Testis (tissue), 3 donors: ENCODE measurements around the gene GJB3. TPM values are rescaled to one million over a fixed set of nuclear protein-coding genes. Genes with fewer than 3 reads are reported as not detected.

Experiments
- DNase-seq: peaks from one replicate; pipeline ENCODE4 v3.0.0-alpha.2; 2019
- H3K27ac ChIP-seq, 2 donors: fragments of 200-600 bp; sonication (generic); one replicate each; pipeline ENCODE4 v1.5.1; 2019
- H3K27me3 ChIP-seq: fragments of 200-600 bp; sonication (generic); one replicate; pipeline ENCODE4 v1.5.1; 2019
- H3K36me3 ChIP-seq: fragments of 200-600 bp; sonication (generic); one replicate; pipeline ENCODE4 v1.5.1; 2017; ENCODE audit warnings: low read depth; ENCODE audit errors: missing control alignments
- H3K4me1 ChIP-seq: fragments of 200-600 bp; sonication (generic); one replicate; pipeline ENCODE4 v1.5.1; 2019
- H3K4me3 ChIP-seq, 2 donors: fragments of 200-600 bp; sonication (generic); one replicate each; pipeline ENCODE4 v1.5.1; 2017 to 2019
- H3K9me3 ChIP-seq: fragments of 200-600 bp; sonication (generic); one replicate; pipeline ENCODE4 v1.5.1; 2017
- POLR2A ChIP-seq: fragments of 450-650 bp; IDR thresholded peaks from one replicate; pipeline ENCODE4 v1.6.1; 2017; ENCODE audit warnings: antibody characterized with exemption, mild to moderate bottlenecking, moderate library complexity
- WGBS, 2 donors: methylation state at CpG; one replicate each; pipeline ENCODE4 v1.1.5; 2018; 5-methylcytosine and 5-hydroxymethylcytosine counted together
- intact Hi-C: fragments of 100-400 bp; cut with DNase I; formaldehyde crosslinking; loops from one replicate; pipeline ENCODE4 v1.15.1; 2023; ENCODE audit warnings: low total_unique reads
- polyA plus RNA-seq: library from polyadenylated mRNA; stranded (reverse); fragments of 350-450 nt; fragmentation: Illumina TruSeq; extraction: RNeasy Lipid Tissue Mini Kit (QIAGEN cat#74804); gene quantifications from one replicate; pipeline ENCODE4 v1.2.3, GENCODE V29; 2014; ENCODE audit warnings: low read depth, low replicate concordance; ENCODE audit not compliant: insufficient read depth
- total RNA-seq, 2 donors: library from RNA; depleted of rRNA; stranded (reverse); fragments of >200 nt; gene quantifications; one replicate each; pipeline ENCODE4 v1.2.3, GENCODE V29; 2016
- TF ChIP-seq, protein P1 (sequence below), 3 experiments: fragments of 450-650 bp in 2 of 3; fragments of 200-600 bp in 1 of 3; sonication (generic) in 1 of 3; IDR thresholded peaks; one replicate each; pipeline ENCODE4 v1.5.1; 2016 to 2019; ENCODE audit warnings: antibody characterized with exemption in 3 of 3, mild to moderate bottlenecking in 2 of 3, moderate library complexity in 1 of 3

Gene GJB3
- total and polyA plus RNA-seq, 3 donors from 2014 or later: 0.40 to 0.55 (median 0.50) TPM

- intact Hi-C loops: loop anchor here (5.0 kb wide), 1 partner anchor 61 kb away; no protein-coding TSS in a partner anchor
- Histone ChIP-seq H3K4me3 (no peak overlapping the region), H3K9me3 (no peaks in the 10 kb centered on the region), H3K4me1 (peaks cover 9% of the 10 kb centered on the region), H3K27me3 (no peaks in the 10 kb centered on the region), H3K27ac (peak overlapping the region in 1 of 2 donors; percentile 10), H3K36me3 (no peaks in the 10 kb centered on the region)
- 68 to 80% methylated on average over 1 to 6 of the region's 6 CpGs for WGBS, 2 donors
- DNase-seq: no peak
- no peak for TF ChIP-seq POLR2A
- TF ChIP-seq, protein P1, sequence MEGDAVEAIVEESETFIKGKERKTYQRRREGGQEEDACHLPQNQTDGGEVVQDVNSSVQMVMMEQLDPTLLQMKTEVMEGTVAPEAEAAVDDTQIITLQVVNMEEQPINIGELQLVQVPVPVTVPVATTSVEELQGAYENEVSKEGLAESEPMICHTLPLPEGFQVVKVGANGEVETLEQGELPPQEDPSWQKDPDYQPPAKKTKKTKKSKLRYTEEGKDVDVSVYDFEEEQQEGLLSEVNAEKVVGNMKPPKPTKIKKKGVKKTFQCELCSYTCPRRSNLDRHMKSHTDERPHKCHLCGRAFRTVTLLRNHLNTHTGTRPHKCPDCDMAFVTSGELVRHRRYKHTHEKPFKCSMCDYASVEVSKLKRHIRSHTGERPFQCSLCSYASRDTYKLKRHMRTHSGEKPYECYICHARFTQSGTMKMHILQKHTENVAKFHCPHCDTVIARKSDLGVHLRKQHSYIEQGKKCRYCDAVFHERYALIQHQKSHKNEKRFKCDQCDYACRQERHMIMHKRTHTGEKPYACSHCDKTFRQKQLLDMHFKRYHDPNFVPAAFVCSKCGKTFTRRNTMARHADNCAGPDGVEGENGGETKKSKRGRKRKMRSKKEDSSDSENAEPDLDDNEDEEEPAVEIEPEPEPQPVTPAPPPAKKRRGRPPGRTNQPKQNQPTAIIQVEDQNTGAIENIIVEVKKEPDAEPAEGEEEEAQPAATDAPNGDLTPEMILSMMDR (IDR thresholded peaks at IDR 0.05): no peak
These were observed 10.0 kb downstream of the GJB3 start for GRCh38 chr1:34790985-34791384.

GRCh38 chr1:34792424-34792823 lies 11.4 kb downstream of the GJB3 start:
- H3K4me1 ChIP-seq: peaks cover 5% of the 10 kb centered on the region
- no peaks in the 10 kb centered on the region for H3K27me3 ChIP-seq
- peak overlapping the region in 1 of 2 donors; percentile 76 for H3K27ac ChIP-seq
- no peak for TF ChIP-seq POLR2A
- TF ChIP-seq, protein P1 (IDR thresholded peaks at IDR 0.05): no peak
- intact Hi-C loops: loop anchor here (5.0 kb wide), 1 partner anchor 60 kb away; no protein-coding TSS in a partner anchor
- H3K4me3 ChIP-seq: peak overlapping the region; percentile 47 to 61
- H3K9me3 ChIP-seq: no peaks in the 10 kb centered on the region
- H3K36me3 ChIP-seq: no peaks in the 10 kb centered on the region
- 57 to 64% methylated on average over 5 to 10 of the region's 10 CpGs for WGBS, 2 donors
- DNase-seq: no peak

DNA sequence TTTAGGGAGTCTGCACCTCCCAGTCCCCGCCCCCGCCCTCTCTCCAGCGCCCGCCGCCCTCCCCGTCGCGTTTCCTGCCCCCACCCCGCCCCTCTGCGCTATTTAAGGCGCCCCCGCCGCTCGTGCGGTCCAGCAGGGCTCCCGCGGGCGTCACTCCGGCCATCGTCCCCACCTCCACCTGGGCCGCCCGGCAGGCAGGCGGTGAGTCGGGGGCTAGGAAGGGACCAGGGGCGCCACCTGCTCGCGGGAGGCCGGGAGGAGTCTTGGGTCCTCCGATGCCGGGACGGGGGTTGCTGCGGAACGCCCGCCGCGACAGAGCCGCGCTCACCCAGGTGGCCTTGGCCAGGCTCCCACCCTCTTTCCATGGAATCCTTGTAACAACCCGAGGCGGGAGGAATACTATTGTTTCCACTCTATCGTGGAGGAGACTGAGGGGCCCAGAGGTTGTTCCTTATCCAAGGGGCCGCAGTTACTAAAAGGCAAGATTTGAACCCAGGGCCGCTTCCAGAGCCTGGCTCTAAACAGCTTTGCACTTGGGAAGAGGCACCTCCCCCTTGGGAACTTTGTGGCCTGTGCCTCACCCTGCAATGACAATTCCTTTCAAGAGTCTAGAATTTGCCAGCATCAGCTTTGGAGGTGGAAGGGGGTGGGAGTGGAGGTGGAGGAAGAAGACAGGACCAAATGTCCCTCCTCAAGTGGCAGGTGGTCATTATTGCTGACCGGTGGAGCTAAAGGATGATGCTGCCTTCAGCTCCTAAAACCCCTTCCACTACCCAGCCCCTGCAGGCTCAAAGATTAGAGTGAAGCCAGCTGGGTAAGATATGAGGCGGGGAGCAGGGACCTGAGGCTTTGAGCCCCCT lies 12.1 kb downstream of the GJB3 start, which contains the start of gene GJA4:
Gene GJA4, plus strand, starts transcription at position 132 of the 860 bp plus-strand sequence. CDS start 1,215 bp downstream, outside the sequence.
- Histone ChIP-seq H3K4me3 (peak within 1 kb of the TSS; percentile 47 to 61), H3K36me3 (no peaks in the 10 kb centered on the region), H3K27ac (peak within 1 kb of the TSS in 1 of 2 donors; percentile 76), H3K4me1 (peaks cover 5% of the 10 kb centered on the region), H3K9me3 (no peaks in the 10 kb centered on the region), H3K27me3 (no peaks in the 10 kb centered on the region)
- TF ChIP-seq POLR2A: no peak
- TF ChIP-seq, protein P1 (IDR thresholded peaks at IDR 0.05): no peak
- intact Hi-C loops: loop anchor here (5.0 kb wide), 1 partner anchor 59 kb away; no protein-coding TSS in a partner anchor
- no peak for DNase-seq
- 10 to 12% methylated on average over 15 to 27 of the region's 45 CpGs for WGBS, 2 donors

DNA sequence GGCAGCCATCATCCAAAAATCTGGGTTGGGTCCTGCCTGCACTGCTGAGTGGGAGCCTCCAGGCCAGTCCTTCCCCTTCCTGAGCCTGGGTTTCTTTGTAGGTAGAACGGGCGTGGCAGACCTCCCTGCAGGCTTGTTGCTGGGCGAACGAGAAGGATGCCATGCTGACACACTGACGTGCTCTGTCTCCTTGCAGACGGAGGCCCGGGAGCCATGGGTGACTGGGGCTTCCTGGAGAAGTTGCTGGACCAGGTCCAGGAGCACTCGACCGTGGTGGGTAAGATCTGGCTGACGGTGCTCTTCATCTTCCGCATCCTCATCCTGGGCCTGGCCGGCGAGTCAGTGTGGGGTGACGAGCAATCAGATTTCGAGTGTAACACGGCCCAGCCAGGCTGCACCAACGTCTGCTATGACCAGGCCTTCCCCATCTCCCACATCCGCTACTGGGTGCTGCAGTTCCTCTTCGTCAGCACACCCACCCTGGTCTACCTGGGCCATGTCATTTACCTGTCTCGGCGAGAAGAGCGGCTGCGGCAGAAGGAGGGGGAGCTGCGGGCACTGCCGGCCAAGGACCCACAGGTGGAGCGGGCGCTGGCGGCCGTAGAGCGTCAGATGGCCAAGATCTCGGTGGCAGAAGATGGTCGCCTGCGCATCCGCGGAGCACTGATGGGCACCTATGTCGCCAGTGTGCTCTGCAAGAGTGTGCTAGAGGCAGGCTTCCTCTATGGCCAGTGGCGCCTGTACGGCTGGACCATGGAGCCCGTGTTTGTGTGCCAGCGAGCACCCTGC lies 13.2 kb downstream of the GJB3 start:
- Histone ChIP-seq H3K27me3 (no peaks in the 10 kb centered on the region), H3K4me3 (peak overlapping the region in 1 of 2 donors; percentile 61), H3K9me3 (no peaks in the 10 kb centered on the region), H3K4me1 (peaks cover 5% of the 10 kb centered on the region), H3K36me3 (no peaks in the 10 kb centered on the region), H3K27ac (no peak overlapping the region)
- TF ChIP-seq POLR2A: no peak
- TF ChIP-seq, protein P1 (IDR thresholded peaks at IDR 0.05): no peak
- 89 to 94% methylated on average over 22 to 40 of the region's 40 CpGs for WGBS, 2 donors
- intact Hi-C loops: loop anchor here (5.0 kb wide), 1 partner anchor 58 kb away; no protein-coding TSS in a partner anchor
- no peak for DNase-seq
